GM13977 (cell line): ENCODE results near the gene KCTD5.

ENCODE experiments used
- DNase-seq: peaks from one replicate; pipeline ENCODE4 v3.0.0; 2012; ENCODE audit warnings: low spot score
- CTCF ChIP-seq: IDR thresholded peaks from 2 replicates; pipeline ENCODE4 v1.5.1; 2012; ENCODE audit warnings: mild to moderate bottlenecking, control low read depth; ENCODE audit not compliant: insufficient read depth; ENCODE audit errors: extremely low read depth, missing control alignments
- in situ Hi-C: fragments of 300-500 bp; cut with MboI; formaldehyde crosslinking; loops from one replicate; pipeline ENCODE4 v1.12.0; 2022; ENCODE audit warnings: low sequenced_read_pairs, low pct_unique_long_range_greater_than_20kb, mixed read lengths, inconsistent platforms; ENCODE audit not compliant: unreplicated experiment

The KCTD5 gene

DNA sequence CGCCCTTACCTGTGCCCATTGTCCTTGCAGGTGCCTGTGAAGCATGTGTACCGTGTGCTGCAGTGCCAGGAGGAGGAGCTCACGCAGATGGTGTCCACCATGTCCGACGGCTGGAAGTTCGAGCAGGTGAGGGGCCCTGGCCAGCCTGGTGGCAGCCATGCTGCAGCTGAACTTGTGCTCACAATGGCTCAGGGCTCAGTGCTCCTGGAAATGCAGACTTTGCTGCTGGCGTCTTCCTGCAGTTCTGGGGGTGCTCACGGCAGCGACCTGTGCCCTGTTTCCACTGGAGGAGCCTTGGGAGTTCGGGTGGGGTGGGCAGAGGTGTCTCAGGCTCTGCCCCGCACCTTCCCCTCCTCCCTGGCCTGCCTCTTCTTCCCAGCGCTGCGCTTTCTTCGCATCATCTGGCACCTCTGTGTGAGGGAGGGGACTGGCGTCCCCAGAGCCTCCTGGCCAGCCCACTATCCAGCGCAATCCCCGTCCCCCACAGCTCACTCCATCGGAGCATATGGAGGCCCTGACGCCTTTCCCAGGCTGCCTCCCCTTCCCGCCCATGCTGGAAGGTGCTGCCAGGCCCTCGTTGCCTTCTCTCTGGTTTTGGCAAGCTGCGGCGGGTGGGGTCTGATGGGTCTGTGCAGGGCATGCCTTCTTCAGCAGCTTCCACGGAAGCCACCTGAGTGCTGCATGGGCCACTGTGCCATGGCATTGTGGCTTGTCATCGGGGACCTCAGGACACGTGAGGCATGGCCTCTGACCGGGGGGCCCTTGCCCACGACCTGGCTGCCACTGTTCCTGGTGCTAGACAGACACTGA, 17.7 kb downstream of the KCTD5 start:
- in situ Hi-C loops: no loop called here
- TF ChIP-seq CTCF: no peak
- no peak for DNase-seq

GRCh38 chr16:2700786-2701185, 18.5 kb downstream of the KCTD5 start:
- TF ChIP-seq CTCF: no peak
- no peak for DNase-seq
- in situ Hi-C loops: no loop called here

DNA sequence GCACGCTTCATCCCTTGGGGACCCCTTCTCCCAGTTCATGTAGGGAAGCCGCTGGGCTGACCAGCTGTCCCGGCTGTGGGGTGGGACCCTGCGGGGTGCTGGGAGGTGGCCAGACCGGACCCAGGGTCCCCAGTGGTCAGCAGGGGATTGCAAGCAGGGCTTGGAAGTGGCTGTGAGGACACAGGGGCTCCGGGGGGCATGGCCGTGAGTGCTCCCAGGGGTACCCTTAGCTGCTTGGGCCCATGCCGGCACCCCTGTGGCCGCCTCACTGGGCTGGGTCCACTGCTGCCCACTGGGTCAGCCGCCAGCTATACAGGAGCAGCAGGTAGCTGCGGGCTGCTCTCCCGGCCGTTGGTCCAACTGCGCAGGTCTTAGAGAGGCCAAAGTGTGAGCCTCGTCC, 18.9 kb downstream of the KCTD5 start:
- TF ChIP-seq CTCF: no peak
- in situ Hi-C loops: no loop called here
- DNase-seq: no peak

DNA sequence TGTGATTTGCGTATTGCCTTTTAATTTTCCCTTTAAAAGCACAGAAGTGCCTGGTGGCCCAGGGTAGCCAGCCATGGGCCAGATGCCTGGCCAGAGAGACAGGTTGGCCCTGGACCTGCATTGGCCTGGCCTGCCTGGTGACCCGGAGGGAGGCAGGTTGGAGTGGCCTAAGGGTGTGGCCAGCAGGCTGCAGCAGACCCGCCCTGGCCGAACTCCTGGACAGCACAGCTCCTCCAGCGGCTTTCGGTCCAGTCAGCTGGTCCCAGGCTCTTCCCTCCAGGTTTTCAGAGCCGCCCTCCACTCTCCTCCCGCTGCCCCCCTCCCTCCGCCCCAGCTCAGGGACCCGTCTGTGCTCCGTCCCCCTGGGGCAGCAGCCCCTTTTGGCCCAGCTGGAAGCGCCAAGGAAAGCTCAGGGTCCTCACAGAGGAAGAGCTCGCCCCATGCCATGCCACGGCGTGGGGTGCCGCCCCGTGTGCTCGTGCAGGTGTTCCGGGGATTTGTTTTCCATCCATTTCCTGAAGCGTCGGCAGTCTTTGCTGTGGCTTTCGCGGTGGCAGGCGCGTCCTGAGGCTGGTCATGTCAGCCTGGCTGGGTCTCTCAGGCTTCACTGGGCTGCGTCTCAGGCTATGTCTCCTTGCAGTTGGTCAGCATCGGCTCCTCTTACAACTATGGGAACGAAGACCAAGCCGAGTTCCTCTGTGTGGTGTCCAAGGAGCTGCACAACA, 19.6 kb downstream of the KCTD5 start:
- no peak for TF ChIP-seq CTCF
- no peak for DNase-seq
- in situ Hi-C loops: no loop called here

DNA sequence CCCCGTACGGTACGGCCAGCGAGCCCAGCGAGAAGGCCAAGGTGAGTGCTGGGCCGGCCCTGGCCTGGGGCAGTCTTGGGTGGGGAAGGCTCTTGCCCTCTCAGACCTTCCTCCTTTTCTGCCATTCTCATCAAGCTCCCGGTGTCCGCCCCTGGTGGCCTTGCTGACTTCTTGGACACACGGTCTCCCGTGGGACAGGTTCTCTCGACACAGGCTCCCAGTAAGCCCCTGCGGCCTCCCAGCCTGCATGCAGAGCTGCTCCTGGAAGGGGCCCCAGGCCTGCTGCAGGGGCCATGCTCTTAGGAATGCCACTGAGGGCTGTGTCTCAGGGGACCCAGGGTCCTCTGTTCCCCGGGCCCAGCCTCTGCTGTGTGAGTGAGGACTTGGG, 20.1 kb downstream of the KCTD5 start:
- in situ Hi-C loops: no loop called here
- no peak for DNase-seq
- no peak for TF ChIP-seq CTCF

DNA sequence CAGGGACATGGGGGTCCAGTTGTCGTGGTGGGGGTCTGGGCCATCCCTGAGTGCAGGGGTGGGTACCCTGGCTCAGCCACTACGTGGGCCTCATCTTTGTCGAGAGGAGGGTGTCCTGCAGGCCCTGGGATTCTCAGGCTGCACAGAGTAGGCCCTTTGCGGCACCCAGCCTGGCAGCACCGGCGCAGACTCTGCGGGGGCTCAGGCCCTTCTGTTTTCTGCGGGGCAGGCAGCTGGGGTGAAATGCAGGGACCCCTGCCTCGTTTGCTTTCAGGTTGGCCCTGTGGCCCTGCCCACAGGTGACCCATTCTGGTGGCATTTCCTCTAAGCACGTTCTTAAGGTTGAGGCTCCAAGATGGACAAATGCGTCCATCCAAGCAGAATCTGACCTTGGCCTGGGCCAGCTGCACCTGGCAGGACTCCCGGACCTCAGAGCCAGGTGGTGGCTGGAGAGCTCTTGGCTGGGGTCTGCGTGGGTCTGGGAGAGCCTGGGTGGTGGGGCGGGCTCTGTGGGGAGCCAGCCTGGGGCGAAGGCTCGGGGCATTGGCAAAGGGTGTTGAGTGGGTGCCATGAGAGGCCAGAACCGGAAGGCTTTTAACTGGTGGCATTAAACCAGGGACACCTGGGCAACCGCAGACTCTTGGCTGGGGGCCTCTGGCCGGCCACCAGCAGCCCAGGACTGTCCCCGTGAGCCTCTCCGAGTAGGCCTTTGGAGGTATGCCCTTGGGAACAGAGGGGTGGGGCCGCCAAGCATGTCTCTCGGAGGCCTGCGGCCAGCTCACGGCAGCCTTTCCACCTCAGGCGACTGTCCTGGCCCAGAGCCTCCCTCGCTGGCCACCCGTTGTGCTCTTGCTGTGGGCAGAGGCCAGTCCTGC, 20.8 kb downstream of the KCTD5 start:
- DNase-seq: no peak
- no peak for TF ChIP-seq CTCF
- in situ Hi-C loops: no loop called here
